OCI-LY1 (cell line): ENCODE results near the gene USP14.
"Not testable (repeated sequence)": the region's sequence is repeated elsewhere in the genome, so short reads cannot be mapped to it uniquely, and the experiment has no call there.

ENCODE experiments used
- H2AFZ ChIP-seq: fragments of 200-600 bp; sonication (generic), shearing (Covaris generic); 2 replicates; pipeline ENCODE4 v1.6.0; 2014; ENCODE audit warnings: antibody characterized with exemption, mild to moderate bottlenecking, low read length
- H3F3A ChIP-seq: fragments of 200-600 bp; sonication (generic), shearing (Covaris generic); 2 replicates; pipeline ENCODE4 v1.6.0; 2014; ENCODE audit warnings: mild to moderate bottlenecking, antibody characterized with exemption, low read length, moderate library complexity; ENCODE audit not compliant: insufficient read depth
- H3K27ac ChIP-seq: fragments of 200-600 bp; sonication (generic); 2 replicates; pipeline ENCODE4 v1.5.1; 2014; ENCODE audit warnings: low read length, mixed run types, mild to moderate bottlenecking, low read depth; ENCODE audit not compliant: poor library complexity, severe bottlenecking
- H3K27me3 ChIP-seq: fragments of 200-600 bp; sonication (generic); 2 replicates; pipeline ENCODE4 v1.6.0; 2014; ENCODE audit warnings: antibody characterized with exemption, mild to moderate bottlenecking, low read length, moderate library complexity; ENCODE audit not compliant: insufficient read depth
- H3K36me3 ChIP-seq: fragments of 200-600 bp; sonication (generic); 2 replicates; pipeline ENCODE4 v1.6.1; 2014; ENCODE audit warnings: mild to moderate bottlenecking, antibody characterized with exemption, low read length, moderate library complexity, mixed read lengths; ENCODE audit not compliant: insufficient read depth
- H3K4me1 ChIP-seq: fragments of 200-600 bp; sonication (generic); 2 replicates; pipeline ENCODE4 v1.5.1; 2014; ENCODE audit warnings: mild to moderate bottlenecking, low read length, moderate library complexity; ENCODE audit not compliant: insufficient read depth, severe bottlenecking
- H3K4me2 ChIP-seq: fragments of 200-600 bp; sonication (generic), shearing (Covaris generic); 2 replicates; pipeline ENCODE4 v1.6.1; 2014; ENCODE audit warnings: low read length
- H3K4me3 ChIP-seq: fragments of 200-600 bp; sonication (generic); 2 replicates; pipeline ENCODE4 v1.5.1; 2014; ENCODE audit warnings: low read length, low read depth, mild to moderate bottlenecking, mixed read lengths; ENCODE audit not compliant: poor library complexity, severe bottlenecking
- H3K79me2 ChIP-seq: fragments of 200-600 bp; shearing (Covaris generic); 2 replicates; pipeline ENCODE4 v1.6.1; 2016; ENCODE audit warnings: mixed run types, low read length, mixed read lengths; ENCODE audit not compliant: insufficient read depth
- H3K9ac ChIP-seq: fragments of 200-600 bp; sonication (generic), shearing (Covaris generic); 2 replicates; pipeline ENCODE4 v1.6.1; 2014; ENCODE audit warnings: mild to moderate bottlenecking, low read length, mixed read lengths
- H3K9me2 ChIP-seq: fragments of 200-600 bp; sonication (generic), shearing (Covaris generic); 2 replicates; pipeline ENCODE4 v1.6.1; 2014; ENCODE audit warnings: low read depth, mild to moderate bottlenecking, low read length, mixed read lengths
- H3K9me3 ChIP-seq: fragments of 200-600 bp; shearing (Covaris generic); 2 replicates; pipeline ENCODE4 v1.6.1; 2014; ENCODE audit warnings: low read length, mixed read lengths
- H4K20me1 ChIP-seq: fragments of 200-600 bp; sonication (generic), shearing (Covaris generic); 2 replicates; pipeline ENCODE4 v1.6.0; 2016; ENCODE audit warnings: mild to moderate bottlenecking, low read length; ENCODE audit not compliant: insufficient read depth
- EZH2 ChIP-seq: fragments of 200-600 bp; sonication (generic), shearing (Covaris generic); IDR thresholded peaks from 2 replicates; pipeline ENCODE4 v1.8.0; 2017; ENCODE audit warnings: borderline replicate concordance, mixed run types, mild to moderate bottlenecking, antibody characterized with exemption, low read length, moderate library complexity, mixed read lengths
- TF ChIP-seq, protein P1 (sequence below): fragments of 200-600 bp; sonication (generic), shearing (Covaris generic); IDR thresholded peaks from 2 replicates; pipeline ENCODE4 v1.5.1; 2017; ENCODE audit warnings: mild to moderate bottlenecking, antibody characterized with exemption, low read length, moderate library complexity, mixed read lengths

The USP14 gene

DNA sequence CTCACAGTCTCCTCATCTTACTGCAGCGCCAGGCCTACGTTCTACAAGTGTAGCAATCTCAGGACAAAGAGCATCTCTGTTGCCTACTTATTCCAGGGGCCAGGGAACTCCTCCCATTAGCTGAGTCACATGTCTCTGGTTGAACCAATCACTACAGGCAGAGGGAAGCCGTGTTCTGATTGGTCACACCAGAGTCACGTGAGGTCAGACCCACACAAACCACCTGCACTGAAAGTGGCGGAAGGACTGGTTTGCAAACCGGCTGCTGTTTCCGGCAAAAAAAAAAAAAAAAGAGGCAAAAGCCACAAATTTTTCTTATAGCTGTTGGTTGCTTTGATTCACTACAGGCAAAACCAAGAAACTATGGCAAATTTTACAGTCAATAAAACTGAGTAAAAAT lies 21.9 kb upstream of the USP14 start:
- Histone ChIP-seq H2AFZ (no peak overlapping the region), H3K27ac (no peak overlapping the region)
- TF ChIP-seq, protein P1, sequence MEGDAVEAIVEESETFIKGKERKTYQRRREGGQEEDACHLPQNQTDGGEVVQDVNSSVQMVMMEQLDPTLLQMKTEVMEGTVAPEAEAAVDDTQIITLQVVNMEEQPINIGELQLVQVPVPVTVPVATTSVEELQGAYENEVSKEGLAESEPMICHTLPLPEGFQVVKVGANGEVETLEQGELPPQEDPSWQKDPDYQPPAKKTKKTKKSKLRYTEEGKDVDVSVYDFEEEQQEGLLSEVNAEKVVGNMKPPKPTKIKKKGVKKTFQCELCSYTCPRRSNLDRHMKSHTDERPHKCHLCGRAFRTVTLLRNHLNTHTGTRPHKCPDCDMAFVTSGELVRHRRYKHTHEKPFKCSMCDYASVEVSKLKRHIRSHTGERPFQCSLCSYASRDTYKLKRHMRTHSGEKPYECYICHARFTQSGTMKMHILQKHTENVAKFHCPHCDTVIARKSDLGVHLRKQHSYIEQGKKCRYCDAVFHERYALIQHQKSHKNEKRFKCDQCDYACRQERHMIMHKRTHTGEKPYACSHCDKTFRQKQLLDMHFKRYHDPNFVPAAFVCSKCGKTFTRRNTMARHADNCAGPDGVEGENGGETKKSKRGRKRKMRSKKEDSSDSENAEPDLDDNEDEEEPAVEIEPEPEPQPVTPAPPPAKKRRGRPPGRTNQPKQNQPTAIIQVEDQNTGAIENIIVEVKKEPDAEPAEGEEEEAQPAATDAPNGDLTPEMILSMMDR: no peak
- no peak for TF ChIP-seq EZH2

DNA sequence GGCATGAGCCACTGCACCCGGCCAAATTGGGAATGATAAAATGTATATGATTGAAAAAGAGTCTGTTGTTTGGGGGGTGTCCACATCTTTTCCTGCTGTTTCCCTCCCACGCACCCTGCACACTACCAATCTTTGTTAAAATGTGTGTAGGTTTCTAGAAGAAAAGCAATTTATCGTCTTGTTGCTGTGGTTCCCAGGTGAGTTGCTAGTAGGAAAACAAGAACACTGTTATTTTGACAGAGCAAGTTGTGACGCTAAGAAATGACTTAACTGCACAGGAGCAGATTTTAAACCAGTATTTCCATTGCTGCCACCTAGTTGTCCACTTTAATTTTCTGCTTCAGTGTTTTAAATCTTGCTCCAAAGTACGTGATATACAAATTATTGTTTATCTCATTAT lies 21.0 kb upstream of the USP14 start:
- no peaks in the 10 kb centered on the region for H3K36me3 ChIP-seq
- no peaks in the 10 kb centered on the region for H3K9me3 ChIP-seq
- no peaks in the 10 kb centered on the region for H4K20me1 ChIP-seq
- no peak overlapping the region for H3K4me3 ChIP-seq
- no peaks in the 10 kb centered on the region for H3F3A ChIP-seq
- H2AFZ ChIP-seq: no peak overlapping the region
- H3K9ac ChIP-seq: no peak overlapping the region
- no peaks in the 10 kb centered on the region for H3K27me3 ChIP-seq
- H3K4me1 ChIP-seq: no peaks in the 10 kb centered on the region
- H3K4me2 ChIP-seq: no peak overlapping the region
- H3K27ac ChIP-seq: no peak overlapping the region
- H3K9me2 ChIP-seq: no peaks in the 10 kb centered on the region
- no peaks in the 10 kb centered on the region for H3K79me2 ChIP-seq
- TF ChIP-seq EZH2: no peak
- TF ChIP-seq, protein P1: no peak

More for the DNA sequence above, 21.9 kb upstream of the USP14 start:
- H4K20me1 ChIP-seq: no peaks in the 10 kb centered on the region
- H3K36me3 ChIP-seq: no peaks in the 10 kb centered on the region
- no peaks in the 10 kb centered on the region for H3F3A ChIP-seq
- H3K4me1 ChIP-seq: no peaks in the 10 kb centered on the region
- H3K9me3 ChIP-seq: no peaks in the 10 kb centered on the region
- H3K9ac ChIP-seq: no peak overlapping the region
- no peak overlapping the region for H3K4me2 ChIP-seq
- no peaks in the 10 kb centered on the region for H3K79me2 ChIP-seq
- H3K9me2 ChIP-seq: no peaks in the 10 kb centered on the region
- H3K4me3 ChIP-seq: no peak overlapping the region
- H3K27me3 ChIP-seq: no peaks in the 10 kb centered on the region

DNA sequence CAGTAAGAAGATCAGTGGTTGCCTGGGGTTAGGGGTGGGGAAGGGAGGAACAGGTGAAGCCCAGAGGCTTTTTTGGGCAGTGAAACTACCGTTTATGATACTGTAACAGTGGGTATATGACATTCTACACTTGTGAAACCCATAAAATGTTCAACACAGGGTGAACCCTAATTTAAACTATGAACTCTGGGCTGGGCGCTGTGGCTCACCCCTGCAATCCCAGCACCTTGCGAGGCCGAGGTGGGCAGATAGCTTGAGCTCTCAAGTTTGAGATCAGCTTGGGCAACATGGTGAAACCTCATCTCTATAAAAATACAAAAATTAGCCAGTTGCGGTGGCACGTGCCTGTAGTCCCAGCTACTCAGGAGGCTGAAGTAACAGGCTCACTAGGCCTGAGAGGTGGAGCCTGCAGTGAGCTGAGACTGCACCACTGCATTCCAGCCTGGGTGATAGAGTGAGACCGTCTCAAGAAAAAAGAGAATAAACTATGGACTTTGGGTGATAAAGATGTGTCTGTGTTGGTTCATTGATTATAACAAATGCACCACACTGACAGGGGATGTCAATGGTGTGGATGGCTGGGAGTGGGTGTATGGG lies 17.6 kb upstream of the USP14 start:
- no peak overlapping the region for H3K4me3 ChIP-seq
- no peak overlapping the region for H2AFZ ChIP-seq
- H3K36me3 ChIP-seq: no peaks in the 10 kb centered on the region
- H3F3A ChIP-seq: no peaks in the 10 kb centered on the region
- H3K27ac ChIP-seq: no peak overlapping the region
- H3K4me1 ChIP-seq: no peaks in the 10 kb centered on the region
- TF ChIP-seq EZH2: no peak
- TF ChIP-seq, protein P1: no peak
- H3K4me2 ChIP-seq: no peak overlapping the region
- H3K79me2 ChIP-seq: no peaks in the 10 kb centered on the region
- no peaks in the 10 kb centered on the region for H3K27me3 ChIP-seq
- no peak overlapping the region for H3K9ac ChIP-seq
- no peaks in the 10 kb centered on the region for H4K20me1 ChIP-seq
- no peaks in the 10 kb centered on the region for H3K9me3 ChIP-seq
- no peaks in the 10 kb centered on the region for H3K9me2 ChIP-seq

DNA sequence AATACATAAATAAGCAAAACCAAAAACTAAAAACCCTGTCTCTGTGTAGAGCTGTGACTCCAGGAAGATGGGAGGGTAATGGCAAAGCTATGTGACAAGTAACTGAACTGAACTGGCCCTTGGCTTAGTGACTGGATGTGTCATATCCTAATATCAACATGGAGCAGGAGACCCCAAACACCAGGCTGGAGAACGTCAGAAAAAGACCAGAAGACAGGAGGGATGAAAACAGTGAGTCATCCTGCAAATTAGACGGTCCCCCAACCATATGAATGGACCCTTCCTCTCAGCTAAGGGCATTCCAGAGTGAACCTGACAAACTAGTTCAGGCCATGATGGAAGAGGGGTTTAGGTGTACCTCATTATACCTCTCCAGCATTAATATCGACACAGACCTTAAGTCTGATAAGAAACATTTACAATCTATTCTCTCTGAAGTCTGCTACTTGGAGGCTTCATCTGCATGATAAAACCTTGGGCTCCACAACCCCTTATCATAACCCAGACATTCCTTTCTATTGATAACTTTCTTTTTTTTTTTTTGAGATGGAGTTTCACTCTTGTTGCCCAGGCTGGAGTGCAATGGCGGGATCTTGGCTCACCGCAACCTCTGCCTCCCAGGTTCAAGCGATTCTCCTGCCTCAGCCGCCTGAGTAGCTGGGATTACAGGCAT lies 15.6 kb upstream of the USP14 start:
- H3F3A ChIP-seq, H3K4me2 ChIP-seq: not testable (repeated sequence)

More for the DNA sequence above, 15.6 kb upstream of the USP14 start:
- not testable (repeated sequence) for H3K79me2 ChIP-seq, H3K9ac ChIP-seq, H3K9me3 ChIP-seq, H3K4me3 ChIP-seq, H4K20me1 ChIP-seq, H2AFZ ChIP-seq, H3K27ac ChIP-seq, H3K27me3 ChIP-seq, H3K9me2 ChIP-seq, H3K4me1 ChIP-seq, H3K36me3 ChIP-seq
